Muscle layer of colon (tissue), 2 donors: ENCODE data around the gene LTO1.

Experiments used
- H3K27ac ChIP-seq: one replicate; pipeline ENCODE4 v1.7.0; 2013; ENCODE audit warnings: low read depth, mild to moderate bottlenecking, low read length, moderate library complexity
- H3K27me3 ChIP-seq, 2 donors: one replicate each; pipeline ENCODE4 v1.7.0; 2013; ENCODE audit warnings: low read length in 2 of 2, mild to moderate bottlenecking in 2 of 2; ENCODE audit not compliant: insufficient read depth in 2 of 2, control insufficient read depth in 1 of 2
- H3K36me3 ChIP-seq: one replicate; pipeline ENCODE4 v1.7.0; 2013; ENCODE audit warnings: mild to moderate bottlenecking, low read length; ENCODE audit not compliant: insufficient read depth
- H3K4me1 ChIP-seq: one replicate; pipeline ENCODE4 v1.7.0; 2013; ENCODE audit warnings: mild to moderate bottlenecking, low read length; ENCODE audit not compliant: insufficient read depth
- H3K4me3 ChIP-seq, 2 donors: one replicate each; pipeline ENCODE4 v1.7.0; 2013; ENCODE audit warnings: low read length in 2 of 2, low read depth in 1 of 2, mild to moderate bottlenecking in 1 of 2, moderate library complexity in 1 of 2
- H3K9ac ChIP-seq: one replicate; pipeline ENCODE4 v1.7.0; 2013; ENCODE audit warnings: low read length
- H3K9me3 ChIP-seq: one replicate; pipeline ENCODE4 v1.7.0; 2013; ENCODE audit warnings: mild to moderate bottlenecking, low read length
- donor health status: abdominal sarcoma.
- donor health status: Adenocarcinoma of cecum.

Gene LTO1

DNA sequence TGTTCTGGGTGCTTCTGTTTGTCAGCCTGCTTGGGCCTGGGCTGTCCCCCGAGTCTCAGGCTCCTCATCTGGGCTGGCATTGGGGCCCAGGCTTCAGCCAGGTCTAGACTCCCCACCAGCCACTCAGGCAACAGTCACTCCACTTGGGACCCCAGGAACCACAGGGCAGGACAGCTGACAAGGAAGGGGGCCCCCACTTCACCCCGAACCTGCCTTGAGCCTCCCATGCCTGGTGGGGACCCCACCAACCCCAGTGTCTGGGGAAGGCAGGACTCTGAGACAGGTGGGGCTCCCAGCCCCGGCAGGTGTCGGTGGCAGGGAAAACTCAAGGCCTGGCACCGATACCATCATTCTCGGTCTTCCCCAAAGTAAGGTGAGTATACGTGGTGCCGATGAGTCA, 11.7 kb upstream of the LTO1 start:
- H3K4me1 ChIP-seq = no peaks in the 10 kb centered on the region
- no peak overlapping the region for H3K27ac ChIP-seq
- peaks cover 0 to 14% of the 10 kb centered on the region in 2 donors for H3K27me3 ChIP-seq
- H3K4me3 ChIP-seq = no peak overlapping the region
- no peaks in the 10 kb centered on the region for H3K36me3 ChIP-seq
- H3K9me3 ChIP-seq = no peaks in the 10 kb centered on the region
- no peak overlapping the region for H3K9ac ChIP-seq

DNA sequence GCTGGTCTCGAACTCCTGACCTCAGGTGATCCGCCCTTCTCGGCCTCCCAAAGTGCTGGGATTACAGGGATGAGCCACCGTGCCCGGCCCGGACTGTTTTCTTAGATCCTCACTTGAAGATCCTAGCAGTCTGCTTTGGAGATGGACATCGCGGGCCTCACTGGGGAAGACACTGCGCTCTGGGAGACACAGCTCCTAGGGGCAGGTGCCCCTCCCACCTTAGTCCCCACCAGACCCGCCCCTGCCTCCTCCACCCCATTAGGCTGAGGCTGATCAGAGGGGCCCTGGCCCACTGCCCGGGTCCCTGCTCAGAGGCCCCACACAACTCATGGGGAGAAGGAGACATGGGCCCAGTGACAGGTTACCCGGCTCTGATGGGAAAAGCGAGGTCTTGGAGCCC, 11.3 kb upstream of the LTO1 start:
- Histone ChIP-seq H3K27me3 (peaks cover 0 to 14% of the 10 kb centered on the region in 2 donors), H3K4me3 (no peak overlapping the region), H3K27ac (no peak overlapping the region), H3K9ac (no peak overlapping the region), H3K9me3 (no peaks in the 10 kb centered on the region), H3K36me3 (no peaks in the 10 kb centered on the region), H3K4me1 (no peaks in the 10 kb centered on the region)

DNA sequence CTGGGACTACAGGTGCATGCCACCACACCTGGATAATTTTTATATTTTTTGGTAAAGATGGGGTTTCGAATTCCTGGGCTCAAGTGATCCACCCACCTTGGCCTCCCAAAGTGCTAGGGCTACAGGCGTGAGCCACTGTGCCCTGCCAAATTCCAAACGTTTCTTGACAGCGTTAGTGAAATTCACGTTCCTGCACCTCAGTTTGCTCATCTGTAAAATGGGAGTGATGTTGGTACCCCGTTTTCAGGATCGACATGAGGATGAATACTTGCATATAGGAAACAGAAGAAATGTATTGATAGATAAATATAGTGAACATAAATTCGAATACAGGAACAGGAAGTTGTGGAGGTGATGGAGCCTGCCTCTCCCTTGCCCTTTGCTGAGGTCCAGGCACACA, 10.2 kb upstream of the LTO1 start:
- Histone ChIP-seq H3K4me3 (no peak overlapping the region), H3K36me3 (no peaks in the 10 kb centered on the region), H3K9ac (no peak overlapping the region), H3K27ac (no peak overlapping the region), H3K4me1 (no peaks in the 10 kb centered on the region), H3K9me3 (no peaks in the 10 kb centered on the region), H3K27me3 (peaks cover 0 to 14% of the 10 kb centered on the region in 2 donors)

DNA sequence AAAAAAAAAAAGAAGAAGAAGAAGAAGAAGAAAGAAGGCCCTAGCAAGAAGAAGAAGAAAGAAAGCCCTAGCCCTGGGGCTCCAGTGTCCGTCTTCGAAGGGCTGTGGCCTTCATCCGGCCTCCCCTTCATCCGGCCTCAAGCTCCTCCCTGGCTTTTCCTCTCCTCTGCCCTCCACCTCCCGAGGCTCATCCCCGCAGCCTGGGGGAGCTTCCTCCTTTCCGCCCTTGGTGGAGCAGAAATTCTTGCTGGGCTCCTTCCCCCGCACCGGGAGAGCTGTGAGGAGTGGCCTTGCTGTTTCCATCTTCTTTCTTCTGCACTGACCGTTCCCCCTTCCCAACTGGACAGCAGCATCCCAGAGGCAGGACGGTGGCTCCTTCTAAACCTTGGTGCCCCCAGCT, 9.5 kb upstream of the LTO1 start:
- H3K4me1 ChIP-seq = no peaks in the 10 kb centered on the region
- H3K4me3 ChIP-seq = no peak overlapping the region
- no peaks in the 10 kb centered on the region for H3K36me3 ChIP-seq
- no peak overlapping the region for H3K27ac ChIP-seq
- no peaks in the 10 kb centered on the region for H3K9me3 ChIP-seq
- H3K27me3 ChIP-seq = peaks cover 0 to 14% of the 10 kb centered on the region in 2 donors
- no peak overlapping the region for H3K9ac ChIP-seq

DNA sequence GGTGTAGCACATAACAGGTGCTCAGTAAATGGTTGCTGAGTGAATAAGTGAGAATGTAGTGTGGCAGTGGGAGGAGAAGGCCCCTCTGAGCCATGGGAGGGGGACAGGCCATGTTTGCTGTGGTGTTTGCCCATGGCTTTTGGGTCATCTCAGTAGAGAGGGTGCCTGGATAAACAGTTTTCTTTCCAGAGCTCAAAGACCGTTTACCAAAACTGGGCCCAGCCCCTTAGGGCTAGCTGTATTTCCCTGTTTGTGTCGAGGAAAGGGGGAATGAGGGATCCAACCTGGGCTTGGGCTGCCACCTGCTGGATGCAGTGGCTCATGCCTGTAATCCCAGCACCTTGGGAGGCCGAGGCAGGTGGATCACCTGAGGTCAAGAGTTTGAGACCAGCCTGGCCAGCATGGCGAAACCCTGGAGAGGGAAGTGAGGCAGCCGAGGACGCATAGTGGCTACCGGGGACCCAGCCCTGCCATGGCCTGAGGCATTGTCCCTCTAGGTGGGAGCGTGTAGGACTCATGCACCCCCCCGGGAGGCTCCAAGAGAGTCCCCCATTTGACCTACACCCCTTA, 8.7 kb upstream of the LTO1 start:
- no peak overlapping the region for H3K4me3 ChIP-seq
- no peaks in the 10 kb centered on the region for H3K4me1 ChIP-seq
- no peak overlapping the region for H3K9ac ChIP-seq
- H3K27ac ChIP-seq = no peak overlapping the region
- no peaks in the 10 kb centered on the region for H3K9me3 ChIP-seq
- H3K27me3 ChIP-seq = peaks cover 0 to 14% of the 10 kb centered on the region in 2 donors
- no peaks in the 10 kb centered on the region for H3K36me3 ChIP-seq

DNA sequence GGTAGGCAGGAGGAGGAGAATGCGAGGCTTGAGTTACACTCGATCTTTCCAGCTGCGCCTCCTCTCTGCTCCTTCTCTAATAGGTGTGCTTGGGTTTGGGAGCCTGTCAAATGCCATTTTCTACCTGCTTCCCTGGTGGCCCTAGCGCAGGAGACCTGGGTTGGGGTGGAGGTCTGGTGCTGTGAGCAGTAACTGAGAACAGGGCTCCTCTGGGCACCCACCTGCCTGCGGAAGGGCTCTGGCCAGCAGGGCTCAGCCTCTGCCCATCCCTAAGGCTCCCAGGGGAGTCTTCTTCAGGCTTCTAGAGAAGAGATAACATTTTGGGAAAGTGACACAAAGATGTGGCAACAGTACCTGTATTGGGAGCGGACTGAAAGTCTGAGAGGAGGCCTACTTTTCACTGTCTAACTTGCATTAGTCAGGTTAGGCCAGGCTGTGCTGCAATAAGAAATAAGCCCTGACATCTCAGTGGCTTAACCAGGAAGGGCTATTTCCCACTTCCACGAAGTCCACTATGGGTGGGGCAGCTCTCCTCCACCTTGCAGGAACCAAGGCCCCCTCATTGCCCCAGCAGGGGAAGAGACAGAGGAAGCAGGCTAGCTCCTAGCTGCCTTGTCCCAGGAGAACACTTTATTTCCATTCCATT, 7.7 kb upstream of the LTO1 start:
- no peak overlapping the region for H3K4me3 ChIP-seq
- H3K36me3 ChIP-seq = no peaks in the 10 kb centered on the region
- H3K9ac ChIP-seq = no peak overlapping the region
- no peak overlapping the region for H3K27ac ChIP-seq
- H3K27me3 ChIP-seq = peaks cover 0 to 14% of the 10 kb centered on the region in 2 donors
- H3K4me1 ChIP-seq = no peaks in the 10 kb centered on the region
- no peaks in the 10 kb centered on the region for H3K9me3 ChIP-seq

DNA sequence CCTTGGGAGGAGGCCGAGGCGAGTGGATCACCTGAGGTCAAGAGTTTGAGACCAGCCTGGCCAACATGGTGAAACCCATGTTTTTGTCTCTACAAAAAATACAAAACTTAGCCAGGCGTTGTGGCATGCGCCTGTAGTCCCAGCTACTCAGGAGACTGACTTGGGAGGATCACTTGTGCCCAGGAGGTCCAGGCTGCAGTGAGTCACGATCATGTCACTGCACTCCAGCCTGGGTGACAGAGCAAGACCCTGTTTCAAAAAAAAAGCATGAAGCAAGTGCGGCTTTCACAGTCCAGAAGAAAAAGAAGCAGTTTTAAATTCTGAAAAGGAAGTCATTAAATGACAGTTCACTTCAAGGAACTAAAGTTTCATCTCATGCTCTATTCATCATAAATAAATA, 7.1 kb upstream of the LTO1 start:
- Histone ChIP-seq H3K4me3 (no peak overlapping the region), H3K9ac (no peak overlapping the region), H3K4me1 (no peaks in the 10 kb centered on the region), H3K36me3 (no peaks in the 10 kb centered on the region), H3K27ac (no peak overlapping the region), H3K27me3 (peaks cover 0 to 14% of the 10 kb centered on the region in 2 donors), H3K9me3 (no peaks in the 10 kb centered on the region)

DNA sequence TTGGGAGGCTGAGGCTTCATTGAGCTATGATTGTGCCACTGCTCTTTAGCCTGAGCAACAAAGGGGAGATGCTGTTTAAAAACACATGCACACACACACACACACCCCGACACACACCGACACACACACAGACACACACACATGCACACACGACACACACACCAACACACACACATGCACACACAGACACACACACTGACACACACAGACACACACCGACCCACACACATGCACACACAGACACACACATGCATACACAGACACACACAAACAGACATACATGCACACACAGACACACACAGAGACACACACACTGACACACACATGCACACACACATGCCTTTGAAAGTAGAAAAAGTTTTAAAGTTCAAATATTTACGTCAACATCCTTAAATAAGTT, 5.5 kb upstream of the LTO1 start:
- H3K4me1 ChIP-seq = no peaks in the 10 kb centered on the region
- H3K4me3 ChIP-seq = no peak overlapping the region
- H3K9me3 ChIP-seq = no peaks in the 10 kb centered on the region
- no peak overlapping the region for H3K9ac ChIP-seq
- H3K27me3 ChIP-seq = peaks cover 0 to under 1% of the 10 kb centered on the region in 2 donors
- H3K27ac ChIP-seq = no peak overlapping the region
- H3K36me3 ChIP-seq = no peaks in the 10 kb centered on the region

DNA sequence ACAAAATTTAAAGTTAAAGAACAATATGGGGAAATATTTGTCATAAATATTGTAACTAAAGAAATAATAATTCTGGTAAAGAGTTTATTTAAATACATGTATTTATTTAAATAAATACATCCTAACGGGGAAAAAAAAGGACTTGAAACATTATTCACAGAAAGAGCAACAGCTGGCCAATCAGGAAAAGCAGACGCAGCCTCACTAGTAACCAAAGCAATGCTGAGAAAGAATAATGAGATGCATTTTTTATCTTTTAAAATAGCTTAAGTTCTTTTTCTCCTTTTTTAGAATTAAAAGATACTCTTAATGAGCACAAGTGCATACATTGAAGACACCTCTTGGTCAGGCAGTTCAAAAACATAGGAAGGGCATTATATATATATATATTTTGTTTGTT, 2.6 kb upstream of the LTO1 start:
- H3K27me3 ChIP-seq = no peaks in the 10 kb centered on the region
- H3K27ac ChIP-seq = no peak overlapping the region
- no peaks in the 10 kb centered on the region for H3K9me3 ChIP-seq
- peaks cover 13% of the 10 kb centered on the region for H3K4me1 ChIP-seq
- no peak overlapping the region for H3K4me3 ChIP-seq
- H3K9ac ChIP-seq = no peak overlapping the region
- H3K36me3 ChIP-seq = no peaks in the 10 kb centered on the region

DNA sequence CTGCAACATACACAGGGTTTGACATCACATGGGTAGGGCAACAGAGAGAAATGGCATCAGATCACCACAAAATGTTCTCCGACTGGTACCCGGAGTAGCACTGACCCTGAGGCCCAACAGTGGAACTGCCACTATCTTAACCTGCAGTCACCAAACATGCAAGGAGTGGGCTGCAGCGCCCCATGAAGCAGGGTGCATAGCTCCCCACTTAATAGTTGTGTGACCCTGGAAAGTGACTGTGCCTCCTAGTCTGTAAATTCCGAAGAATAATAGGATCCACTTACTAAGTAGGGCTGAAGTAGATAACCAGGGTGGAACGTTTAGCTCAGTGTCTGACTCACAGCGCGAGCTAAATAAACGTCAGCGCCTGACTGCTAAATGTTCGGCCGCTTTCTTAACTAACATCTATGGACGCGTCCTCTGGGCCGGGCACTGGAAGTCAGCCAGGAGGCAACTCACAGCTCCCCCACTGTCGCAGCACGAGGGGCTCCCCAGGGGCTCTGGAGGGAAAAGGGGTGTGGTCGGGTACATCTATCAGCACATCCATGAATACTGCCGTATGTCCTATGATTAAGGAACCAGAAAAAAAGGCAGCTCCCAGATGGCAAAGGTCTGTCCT, 777 bp downstream of the LTO1 start:
- no peaks in the 10 kb centered on the region for H3K9me3 ChIP-seq
- H3K27me3 ChIP-seq = no peaks in the 10 kb centered on the region
- H3K4me1 ChIP-seq = peaks cover 22% of the 10 kb centered on the region
- H3K36me3 ChIP-seq = peaks cover 19% of the 10 kb centered on the region
- peak overlapping the region; percentile 85 for H3K9ac ChIP-seq
- peak overlapping the region; percentile 84 to 94 for H3K4me3 ChIP-seq
- peak overlapping the region; percentile 72 for H3K27ac ChIP-seq

DNA sequence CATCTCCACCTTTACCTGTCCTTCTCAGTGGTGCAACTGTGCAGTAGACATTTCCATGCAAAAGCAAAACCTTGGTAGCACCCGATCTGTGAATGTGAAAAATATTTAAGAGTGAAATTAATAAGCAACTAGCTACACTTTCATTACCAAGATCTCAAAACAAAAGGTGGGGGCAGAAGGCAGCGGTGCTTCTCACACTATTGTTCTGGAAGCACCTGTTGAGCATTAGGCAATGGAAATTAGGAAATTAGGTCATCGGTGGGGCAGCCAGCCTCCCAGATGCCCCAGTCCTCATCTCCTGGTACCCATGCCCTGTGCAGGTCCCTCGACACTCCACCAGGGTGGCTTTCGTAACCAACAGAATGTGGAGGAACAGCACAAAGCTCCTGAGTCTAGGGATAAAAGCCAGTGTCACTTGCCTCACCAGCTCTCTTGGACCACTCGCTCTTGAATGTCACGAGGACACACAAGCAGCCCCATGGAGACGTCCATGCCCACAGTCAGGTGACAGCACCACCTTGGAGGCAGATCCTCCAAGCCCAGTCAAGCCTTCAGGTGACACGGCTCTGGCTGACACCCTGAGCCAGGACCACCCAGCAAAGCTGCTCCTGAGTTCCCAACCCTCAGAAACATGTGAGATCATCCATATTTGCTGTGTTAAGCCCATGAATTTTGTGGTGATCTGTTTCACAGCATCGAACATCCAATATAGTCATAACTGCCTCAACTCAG, 3.3 kb downstream of the LTO1 start:
- H3K27me3 ChIP-seq = no peaks in the 10 kb centered on the region
- no peak overlapping the region for H3K4me3 ChIP-seq
- no peaks in the 10 kb centered on the region for H3K9me3 ChIP-seq
- H3K9ac ChIP-seq = no peak overlapping the region
- no peak overlapping the region for H3K27ac ChIP-seq
- H3K4me1 ChIP-seq = peaks cover 22% of the 10 kb centered on the region
- H3K36me3 ChIP-seq = peaks cover 32% of the 10 kb centered on the region
